GM23338 (cell line): ENCODE results near the gene ROR1.

Experiments used
- EZH2 ChIP-seq: fragments of 200-600 bp; sonication (generic); IDR thresholded peaks from one replicate; pipeline ENCODE4 v1.8.0; 2017; ENCODE audit warnings: antibody characterized with exemption, mild to moderate bottlenecking, low read depth; ENCODE audit not compliant: unreplicated experiment
- EZH2phosphoT487 ChIP-seq: fragments of 200-600 bp; sonication (generic); IDR thresholded peaks from one replicate; pipeline ENCODE4 v1.8.1; 2018; ENCODE audit warnings: antibody characterized with exemption; ENCODE audit not compliant: unreplicated experiment
- POLR2AphosphoS5 ChIP-seq: IDR thresholded peaks from 2 replicates; pipeline ENCODE4 v1.6.1; 2016; ENCODE audit warnings: antibody characterized with exemption, low read depth
- TF ChIP-seq, protein P1 (sequence below), 2 experiments: fragments of 200-600 bp in 1 of 2; sonication (generic) in 1 of 2; conservative IDR thresholded peaks; 2 replicates each; pipeline versions ENCODE4 v1.5.1 to v1.6.1; 2016 to 2017; ENCODE audit warnings: antibody characterized with exemption in 2 of 2, low read depth in 2 of 2, mild to moderate bottlenecking in 2 of 2, moderate library complexity in 1 of 2
- TF ChIP-seq, protein P2 (sequence below): fragments of 250-450 bp; sonication (Bioruptor Pico); IDR thresholded peaks from 2 replicates; pipeline ENCODE4 v1.5.0; 2020; ENCODE audit warnings: mild to moderate bottlenecking, moderate library complexity

- TF ChIP-seq, protein P1, sequence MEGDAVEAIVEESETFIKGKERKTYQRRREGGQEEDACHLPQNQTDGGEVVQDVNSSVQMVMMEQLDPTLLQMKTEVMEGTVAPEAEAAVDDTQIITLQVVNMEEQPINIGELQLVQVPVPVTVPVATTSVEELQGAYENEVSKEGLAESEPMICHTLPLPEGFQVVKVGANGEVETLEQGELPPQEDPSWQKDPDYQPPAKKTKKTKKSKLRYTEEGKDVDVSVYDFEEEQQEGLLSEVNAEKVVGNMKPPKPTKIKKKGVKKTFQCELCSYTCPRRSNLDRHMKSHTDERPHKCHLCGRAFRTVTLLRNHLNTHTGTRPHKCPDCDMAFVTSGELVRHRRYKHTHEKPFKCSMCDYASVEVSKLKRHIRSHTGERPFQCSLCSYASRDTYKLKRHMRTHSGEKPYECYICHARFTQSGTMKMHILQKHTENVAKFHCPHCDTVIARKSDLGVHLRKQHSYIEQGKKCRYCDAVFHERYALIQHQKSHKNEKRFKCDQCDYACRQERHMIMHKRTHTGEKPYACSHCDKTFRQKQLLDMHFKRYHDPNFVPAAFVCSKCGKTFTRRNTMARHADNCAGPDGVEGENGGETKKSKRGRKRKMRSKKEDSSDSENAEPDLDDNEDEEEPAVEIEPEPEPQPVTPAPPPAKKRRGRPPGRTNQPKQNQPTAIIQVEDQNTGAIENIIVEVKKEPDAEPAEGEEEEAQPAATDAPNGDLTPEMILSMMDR (conservative IDR thresholded peaks at IDR 0.05; ENCODE audit: low read depth in 2 of 2) = no peak
- no peak for TF ChIP-seq POLR2AphosphoS5
- TF ChIP-seq, protein P2, sequence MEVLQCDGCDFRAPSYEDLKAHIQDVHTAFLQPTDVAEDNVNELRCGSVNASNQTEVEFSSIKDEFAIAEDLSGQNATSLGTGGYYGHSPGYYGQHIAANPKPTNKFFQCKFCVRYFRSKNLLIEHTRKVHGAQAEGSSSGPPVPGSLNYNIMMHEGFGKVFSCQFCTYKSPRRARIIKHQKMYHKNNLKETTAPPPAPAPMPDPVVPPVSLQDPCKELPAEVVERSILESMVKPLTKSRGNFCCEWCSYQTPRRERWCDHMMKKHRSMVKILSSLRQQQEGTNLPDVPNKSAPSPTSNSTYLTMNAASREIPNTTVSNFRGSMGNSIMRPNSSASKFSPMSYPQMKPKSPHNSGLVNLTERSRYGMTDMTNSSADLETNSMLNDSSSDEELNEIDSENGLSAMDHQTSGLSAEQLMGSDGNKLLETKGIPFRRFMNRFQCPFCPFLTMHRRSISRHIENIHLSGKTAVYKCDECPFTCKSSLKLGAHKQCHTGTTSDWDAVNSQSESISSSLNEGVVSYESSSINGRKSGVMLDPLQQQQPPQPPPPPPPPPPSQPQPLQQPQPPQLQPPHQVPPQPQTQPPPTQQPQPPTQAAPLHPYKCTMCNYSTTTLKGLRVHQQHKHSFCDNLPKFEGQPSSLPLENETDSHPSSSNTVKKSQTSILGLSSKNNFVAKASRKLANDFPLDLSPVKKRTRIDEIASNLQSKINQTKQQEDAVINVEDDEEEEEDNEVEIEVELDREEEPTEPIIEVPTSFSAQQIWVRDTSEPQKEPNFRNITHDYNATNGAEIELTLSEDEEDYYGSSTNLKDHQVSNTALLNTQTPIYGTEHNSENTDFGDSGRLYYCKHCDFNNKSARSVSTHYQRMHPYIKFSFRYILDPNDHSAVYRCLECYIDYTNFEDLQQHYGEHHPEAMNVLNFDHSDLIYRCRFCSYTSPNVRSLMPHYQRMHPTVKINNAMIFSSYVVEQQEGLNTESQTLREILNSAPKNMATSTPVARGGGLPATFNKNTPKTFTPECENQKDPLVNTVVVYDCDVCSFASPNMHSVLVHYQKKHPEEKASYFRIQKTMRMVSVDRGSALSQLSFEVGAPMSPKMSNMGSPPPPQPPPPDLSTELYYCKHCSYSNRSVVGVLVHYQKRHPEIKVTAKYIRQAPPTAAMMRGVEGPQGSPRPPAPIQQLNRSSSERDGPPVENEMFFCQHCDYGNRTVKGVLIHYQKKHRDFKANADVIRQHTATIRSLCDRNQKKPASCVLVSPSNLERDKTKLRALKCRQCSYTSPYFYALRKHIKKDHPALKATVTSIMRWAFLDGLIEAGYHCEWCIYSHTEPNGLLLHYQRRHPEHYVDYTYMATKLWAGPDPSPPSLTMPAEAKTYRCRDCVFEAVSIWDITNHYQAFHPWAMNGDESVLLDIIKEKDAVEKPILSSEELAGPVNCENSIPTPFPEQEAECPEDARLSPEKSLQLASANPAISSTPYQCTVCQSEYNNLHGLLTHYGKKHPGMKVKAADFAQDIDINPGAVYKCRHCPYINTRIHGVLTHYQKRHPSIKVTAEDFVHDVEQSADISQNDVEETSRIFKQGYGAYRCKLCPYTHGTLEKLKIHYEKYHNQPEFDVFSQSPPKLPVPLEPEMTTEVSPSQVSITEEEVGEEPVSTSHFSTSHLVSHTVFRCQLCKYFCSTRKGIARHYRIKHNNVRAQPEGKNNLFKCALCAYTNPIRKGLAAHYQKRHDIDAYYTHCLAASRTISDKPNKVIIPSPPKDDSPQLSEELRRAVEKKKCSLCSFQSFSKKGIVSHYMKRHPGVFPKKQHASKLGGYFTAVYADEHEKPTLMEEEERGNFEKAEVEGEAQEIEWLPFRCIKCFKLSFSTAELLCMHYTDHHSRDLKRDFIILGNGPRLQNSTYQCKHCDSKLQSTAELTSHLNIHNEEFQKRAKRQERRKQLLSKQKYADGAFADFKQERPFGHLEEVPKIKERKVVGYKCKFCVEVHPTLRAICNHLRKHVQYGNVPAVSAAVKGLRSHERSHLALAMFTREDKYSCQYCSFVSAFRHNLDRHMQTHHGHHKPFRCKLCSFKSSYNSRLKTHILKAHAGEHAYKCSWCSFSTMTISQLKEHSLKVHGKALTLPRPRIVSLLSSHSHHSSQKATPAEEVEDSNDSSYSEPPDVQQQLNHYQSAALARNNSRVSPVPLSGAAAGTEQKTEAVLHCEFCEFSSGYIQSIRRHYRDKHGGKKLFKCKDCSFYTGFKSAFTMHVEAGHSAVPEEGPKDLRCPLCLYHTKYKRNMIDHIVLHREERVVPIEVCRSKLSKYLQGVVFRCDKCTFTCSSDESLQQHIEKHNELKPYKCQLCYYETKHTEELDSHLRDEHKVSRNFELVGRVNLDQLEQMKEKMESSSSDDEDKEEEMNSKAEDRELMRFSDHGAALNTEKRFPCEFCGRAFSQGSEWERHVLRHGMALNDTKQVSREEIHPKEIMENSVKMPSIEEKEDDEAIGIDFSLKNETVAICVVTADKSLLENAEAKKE (CRISPR knock-in tag) = no peak
- no peak for TF ChIP-seq EZH2phosphoT487
- no peak for TF ChIP-seq EZH2
Measured at GRCh38 chr1:63882048-63882704, 108.4 kb downstream of the ROR1 start.
